ENCODE measurements around the gene TTI1. TPM values are rescaled to one million over a fixed set of nuclear protein-coding genes. Genes with fewer than 3 reads are reported as not detected.

Gene TTI1
- polyA plus RNA-seq, 1 donor = 16.8 TPM

GRCh38 chr20:37988306-37988954 is 44.8 kb downstream of the TTI1 start:
- no peak for DNase-seq (ENCODE audit: low read depth)

GRCh38 chr20:37987602-37988290 is 45.5 kb downstream of the TTI1 start:
- DNase-seq (ENCODE audit: low read depth) = no peak

- DNase-seq (ENCODE audit: low read depth) = no peak
These were observed 46.2 kb downstream of the TTI1 start for GRCh38 chr20:37986873-37987601.

- DNase-seq (ENCODE audit: low read depth) = no peak
These were observed 47.0 kb downstream of the TTI1 start for GRCh38 chr20:37986044-37986858.

GRCh38 chr20:37984018-37984785 is 49.1 kb downstream of the TTI1 start:
- no peak for DNase-seq (ENCODE audit: low read depth)

- no peak for DNase-seq (ENCODE audit: low read depth)
These were observed 50.0 kb downstream of the TTI1 start for GRCh38 chr20:37983286-37983685.

GRCh38 chr20:37981568-37981967 is 51.7 kb downstream of the TTI1 start:
- no peak for DNase-seq (ENCODE audit: low read depth)

GRCh38 chr20:37980876-37981275 is 52.4 kb downstream of the TTI1 start:
- no peak for DNase-seq (ENCODE audit: low read depth)

GRCh38 chr20:37980383-37980782 is 52.9 kb downstream of the TTI1 start:
- DNase-seq (ENCODE audit: low read depth) = no peak

- DNase-seq (ENCODE audit: low read depth) = no peak
These were observed 54.0 kb downstream of the TTI1 start for GRCh38 chr20:37979021-37979985.

GRCh38 chr20:37977786-37978185 is 55.5 kb downstream of the TTI1 start:
- DNase-seq (ENCODE audit: low read depth) = no peak

GRCh38 chr20:37977338-37977737 is 55.9 kb downstream of the TTI1 start:
- DNase-seq (ENCODE audit: low read depth) = no peak

GRCh38 chr20:37976887-37977286 is 56.4 kb downstream of the TTI1 start:
- DNase-seq (ENCODE audit: low read depth) = no peak

- no peak for DNase-seq (ENCODE audit: low read depth)
These were observed 60.0 kb downstream of the TTI1 start for GRCh38 chr20:37973059-37973910.

- no peak for DNase-seq (ENCODE audit: low read depth)
These were observed 60.8 kb downstream of the TTI1 start for GRCh38 chr20:37972256-37973058.

- no peak for DNase-seq (ENCODE audit: low read depth)
These were observed 61.6 kb downstream of the TTI1 start for GRCh38 chr20:37971561-37972127.

- DNase-seq (ENCODE audit: low read depth) = no peak
These were observed 62.4 kb downstream of the TTI1 start for GRCh38 chr20:37970856-37971245.
